Spleen (tissue), 7 donors: ENCODE results near the gene ALG12.

ENCODE experiments used
- POLR2A ChIP-seq, 3 donors: fragments of 450-650 bp; IDR thresholded peaks; one replicate each; pipeline ENCODE4 v1.5.1; 2017; ENCODE audit warnings: antibody characterized with exemption in 3 of 3, mild to moderate bottlenecking in 1 of 3
- POLR2AphosphoS5 ChIP-seq, 3 donors: sonication (generic); formaldehyde crosslinking; IDR thresholded peaks; one replicate each; pipeline ENCODE4 v1.5.1; 2017; ENCODE audit warnings: antibody characterized with exemption in 3 of 3
- TF ChIP-seq, protein P1 (sequence below), 11 experiments: fragments of 200-600 bp in 7 of 11; fragments of 450-650 bp in 4 of 11; sonication (generic) in 4 of 11; IDR thresholded peaks in 8 of 11; conservative IDR thresholded peaks in 3 of 11; 1 replicate in 7 of 11; 2 replicates in 4 of 11; pipeline versions ENCODE4 v1.4.0 to v1.8.0; 2016 to 2021; ENCODE audit warnings: antibody characterized with exemption in 11 of 11, inconsistent platforms in 4 of 11, mild to moderate bottlenecking in 1 of 11
- donor health status: DM: no; HTN: no; CAD: no; lungs with moderate emphysema.
- donor health status: DM: no; HTN: no; CAD: no.
- donor health status: DM: no; HTN: no; CAD: no.

DNA sequence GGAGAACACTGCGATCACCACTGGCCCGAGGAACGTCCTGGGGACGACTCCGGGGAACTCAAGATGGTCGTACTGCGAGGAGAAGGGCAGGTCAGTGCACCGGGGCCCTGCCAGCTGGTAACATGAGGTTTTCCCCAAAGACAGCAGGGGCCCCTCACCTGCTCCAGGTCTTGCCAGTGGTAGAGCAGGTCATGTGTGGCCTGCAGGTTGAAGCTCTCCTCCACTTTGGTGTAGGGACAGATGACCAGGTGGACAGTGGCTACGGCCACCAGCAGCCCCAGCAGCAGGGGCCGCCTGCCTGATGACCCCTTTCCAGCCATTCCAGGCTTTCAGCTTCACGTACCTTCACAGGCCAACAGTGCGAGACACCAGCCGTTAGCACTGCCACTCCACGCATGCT is 4.8 kb downstream of the ALG12 start:
- TF ChIP-seq POLR2A (IDR thresholded peaks at IDR 0.05), result no peak
- no peak for TF ChIP-seq POLR2AphosphoS5 (IDR thresholded peaks at IDR 0.05)
- TF ChIP-seq, protein P1, sequence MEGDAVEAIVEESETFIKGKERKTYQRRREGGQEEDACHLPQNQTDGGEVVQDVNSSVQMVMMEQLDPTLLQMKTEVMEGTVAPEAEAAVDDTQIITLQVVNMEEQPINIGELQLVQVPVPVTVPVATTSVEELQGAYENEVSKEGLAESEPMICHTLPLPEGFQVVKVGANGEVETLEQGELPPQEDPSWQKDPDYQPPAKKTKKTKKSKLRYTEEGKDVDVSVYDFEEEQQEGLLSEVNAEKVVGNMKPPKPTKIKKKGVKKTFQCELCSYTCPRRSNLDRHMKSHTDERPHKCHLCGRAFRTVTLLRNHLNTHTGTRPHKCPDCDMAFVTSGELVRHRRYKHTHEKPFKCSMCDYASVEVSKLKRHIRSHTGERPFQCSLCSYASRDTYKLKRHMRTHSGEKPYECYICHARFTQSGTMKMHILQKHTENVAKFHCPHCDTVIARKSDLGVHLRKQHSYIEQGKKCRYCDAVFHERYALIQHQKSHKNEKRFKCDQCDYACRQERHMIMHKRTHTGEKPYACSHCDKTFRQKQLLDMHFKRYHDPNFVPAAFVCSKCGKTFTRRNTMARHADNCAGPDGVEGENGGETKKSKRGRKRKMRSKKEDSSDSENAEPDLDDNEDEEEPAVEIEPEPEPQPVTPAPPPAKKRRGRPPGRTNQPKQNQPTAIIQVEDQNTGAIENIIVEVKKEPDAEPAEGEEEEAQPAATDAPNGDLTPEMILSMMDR (IDR thresholded peaks at IDR 0.05 in 8 of 11, conservative IDR thresholded peaks at IDR 0.05 in 3 of 11), result no peak
